ENCODE data around the gene RASL11B.

Gene RASL11B

GRCh38 chr4:52841682-52842456 lies 20.2 kb upstream of the RASL11B start:
- DNase-seq (ENCODE audit: extremely low spot score, insufficient read length, low read depth) (no peak), FAIRE-seq (no peak)

- no peak for FAIRE-seq
- DNase-seq (ENCODE audit: extremely low spot score, insufficient read length, low read depth), result no peak
Measured at GRCh38 chr4:52842792-52843191, 19.3 kb upstream of the RASL11B start.

GRCh38 chr4:52843351-52843750 lies 18.8 kb upstream of the RASL11B start:
- no peak for FAIRE-seq
- no peak for DNase-seq (ENCODE audit: extremely low spot score, insufficient read length, low read depth)

- DNase-seq (ENCODE audit: extremely low spot score, insufficient read length, low read depth) (no peak), FAIRE-seq (no peak)
Measured at GRCh38 chr4:52843958-52844357, 18.2 kb upstream of the RASL11B start.

DNA sequence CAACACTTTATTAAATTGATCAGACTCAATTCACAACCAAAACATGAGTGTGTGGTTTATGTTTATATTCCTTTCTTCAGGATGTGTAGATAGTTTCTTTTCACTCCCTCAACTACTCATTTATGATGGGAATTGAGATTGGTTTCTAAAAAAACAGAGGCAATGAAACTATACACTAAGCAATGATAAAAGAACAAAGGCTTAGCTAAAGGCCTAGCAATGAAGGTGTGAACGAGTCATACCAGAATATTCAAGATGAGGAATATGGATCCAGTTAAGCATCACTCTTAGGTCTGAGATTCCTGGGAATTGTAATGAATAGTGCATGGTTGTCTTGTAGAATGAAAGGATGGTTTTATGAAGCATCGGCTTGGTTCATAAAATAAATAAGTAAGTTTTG lies 17.5 kb upstream of the RASL11B start:
- DNase-seq (ENCODE audit: extremely low spot score, insufficient read length, low read depth) (no peak), FAIRE-seq (no peak)

DNA sequence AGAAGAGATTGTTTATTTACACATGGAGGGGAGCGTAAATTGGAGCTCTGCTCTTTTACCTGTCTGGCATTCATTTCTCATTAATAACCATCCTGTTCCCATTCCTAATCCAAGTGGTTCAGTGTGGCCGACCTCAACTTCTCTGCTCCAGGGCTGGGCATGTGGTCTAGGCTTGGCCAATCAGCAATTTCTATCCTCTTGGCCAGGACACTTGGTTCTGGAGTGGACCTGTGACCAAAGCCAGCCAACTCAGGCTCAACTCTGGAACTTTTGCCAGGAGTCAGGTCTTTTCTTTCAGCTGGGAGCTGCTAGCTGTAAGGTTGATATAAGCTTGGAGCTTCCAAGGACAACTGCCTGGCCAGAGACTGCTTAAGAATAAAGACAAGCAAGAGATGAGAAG lies 15.6 kb upstream of the RASL11B start:
- DNase-seq (ENCODE audit: extremely low spot score, insufficient read length, low read depth) (no peak), FAIRE-seq (no peak)

GRCh38 chr4:52848254-52848653 lies 13.9 kb upstream of the RASL11B start:
- FAIRE-seq, result no peak
- no peak for DNase-seq (ENCODE audit: extremely low spot score, insufficient read length, low read depth)

DNA sequence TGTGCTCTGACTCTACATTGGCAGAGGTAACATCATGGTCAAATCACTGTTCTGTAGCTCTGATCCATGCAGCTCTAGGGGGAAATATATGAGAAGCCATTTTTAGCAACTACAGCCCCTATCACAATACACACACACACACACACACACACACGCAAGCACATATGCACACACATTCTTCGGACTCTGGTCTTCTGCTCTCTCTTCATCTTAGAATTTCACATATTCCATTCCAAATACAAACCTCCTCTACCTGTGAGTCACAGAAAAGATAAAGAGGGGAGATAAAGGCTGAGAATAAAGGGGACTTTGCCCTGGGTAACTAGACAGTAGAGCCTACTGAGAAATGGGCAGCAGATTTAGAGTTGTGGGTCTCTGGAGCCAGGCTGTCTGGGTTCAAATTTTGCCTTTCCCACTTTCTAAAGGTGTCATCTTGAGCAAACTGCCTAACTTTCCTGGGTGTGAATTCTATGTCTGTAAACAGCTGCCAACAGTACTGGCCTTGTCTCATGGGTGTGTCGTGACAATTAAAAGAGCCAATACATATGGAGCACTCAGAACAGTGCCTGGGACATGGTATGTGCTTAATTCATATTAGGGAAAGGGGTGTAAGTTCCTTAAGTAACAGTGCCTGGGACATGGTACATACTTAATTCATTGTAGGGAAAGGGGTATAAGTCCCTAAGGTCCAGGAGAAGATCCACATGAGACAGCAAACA lies 11.6 kb upstream of the RASL11B start:
- FAIRE-seq, result no peak
- no peak for DNase-seq (ENCODE audit: extremely low spot score, insufficient read length, low read depth)

- FAIRE-seq (no peak), DNase-seq (ENCODE audit: extremely low spot score, insufficient read length, low read depth) (no peak)
Measured at GRCh38 chr4:52852041-52852440, 10.1 kb upstream of the RASL11B start.

DNA sequence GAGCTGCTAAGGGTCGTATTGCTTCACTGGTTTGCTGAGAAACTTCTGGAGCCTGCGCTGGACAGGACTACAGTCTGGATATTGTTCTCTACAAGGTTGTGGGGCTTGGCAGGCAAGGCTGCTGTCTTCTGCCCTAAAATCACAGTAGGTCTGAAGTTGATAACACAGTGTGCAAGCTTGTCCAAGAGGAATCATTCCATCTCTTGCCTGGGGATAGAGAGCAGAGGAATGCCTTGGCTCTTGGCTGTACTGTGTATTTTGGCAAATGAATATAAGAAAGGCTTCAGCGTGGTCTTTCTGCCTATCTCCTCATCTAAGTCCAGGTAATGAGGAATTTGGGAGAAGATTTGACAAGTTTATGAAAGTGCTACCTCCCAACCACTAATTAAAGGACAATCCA lies 9.4 kb upstream of the RASL11B start:
- DNase-seq (ENCODE audit: extremely low spot score, insufficient read length, low read depth), result no peak
- no peak for FAIRE-seq

GRCh38 chr4:52853351-52853750 lies 8.8 kb upstream of the RASL11B start:
- FAIRE-seq (no peak), DNase-seq (ENCODE audit: extremely low spot score, insufficient read length, low read depth) (no peak)

DNA sequence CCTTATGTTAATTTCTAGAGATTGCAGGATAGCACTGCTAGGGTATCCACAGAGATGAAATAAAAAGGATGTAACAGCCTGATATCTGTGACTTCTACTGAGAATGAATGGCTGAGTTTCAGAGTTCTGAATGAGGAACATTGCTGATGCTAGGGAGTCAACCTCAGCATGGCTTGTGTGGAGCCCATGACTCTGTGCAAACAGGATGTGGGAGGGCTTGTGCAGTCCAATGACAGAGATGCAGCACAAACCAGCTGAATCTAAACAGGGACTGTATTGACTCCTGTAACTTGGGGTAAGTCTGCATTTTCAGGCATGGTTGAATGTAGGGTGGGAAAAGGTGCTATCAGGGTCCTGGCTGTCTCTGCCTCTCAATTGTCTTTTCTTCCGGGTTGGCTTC lies 5.3 kb upstream of the RASL11B start:
- DNase-seq (ENCODE audit: extremely low spot score, insufficient read length, low read depth) (no peak), FAIRE-seq (no peak)

- DNase-seq (ENCODE audit: extremely low spot score, insufficient read length, low read depth), result no peak
- no peak for FAIRE-seq
Measured at GRCh38 chr4:52860361-52860760, 1.8 kb upstream of the RASL11B start.

GRCh38 chr4:52861171-52861823 lies 820 bp upstream of the RASL11B start:
- FAIRE-seq (no peak), DNase-seq (ENCODE audit: extremely low spot score, insufficient read length, low read depth) (no peak)

- DNase-seq (ENCODE audit: extremely low spot score, insufficient read length, low read depth), result no peak
- FAIRE-seq, result no peak
Measured at GRCh38 chr4:52862639-52863161, 583 bp downstream of the RASL11B start.

GRCh38 chr4:52863324-52863723 lies 1.2 kb downstream of the RASL11B start:
- FAIRE-seq, result no peak
- DNase-seq (ENCODE audit: extremely low spot score, insufficient read length, low read depth), result no peak

GRCh38 chr4:52864793-52865192 lies 2.7 kb downstream of the RASL11B start:
- FAIRE-seq (no peak), DNase-seq (ENCODE audit: extremely low spot score, insufficient read length, low read depth) (no peak)

- DNase-seq (ENCODE audit: extremely low spot score, insufficient read length, low read depth), result no peak
- FAIRE-seq, result no peak
Measured at GRCh38 chr4:52865300-52865699, 3.2 kb downstream of the RASL11B start.

DNA sequence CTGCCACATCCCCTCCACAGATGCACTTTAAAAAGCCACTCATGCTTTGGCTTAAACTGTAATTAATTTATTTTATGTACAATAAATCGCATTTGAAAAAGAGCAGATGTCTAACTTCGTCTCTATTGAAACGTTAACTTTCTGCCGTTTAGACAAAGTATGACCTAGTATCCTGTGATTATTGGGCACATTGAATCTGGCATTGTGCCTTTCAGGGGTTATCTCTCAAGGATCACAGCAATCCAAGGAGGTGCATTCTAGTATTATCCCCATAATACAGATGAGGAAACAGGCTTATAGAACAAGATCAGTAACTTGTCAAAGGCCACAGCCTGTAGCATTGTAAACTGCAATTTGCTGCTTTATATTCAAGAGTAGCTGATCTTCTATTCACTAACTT lies 4.6 kb downstream of the RASL11B start:
- no peak for DNase-seq (ENCODE audit: extremely low spot score, insufficient read length, low read depth)
- FAIRE-seq, result no peak

GRCh38 chr4:52867163-52867562 lies 5.0 kb downstream of the RASL11B start:
- DNase-seq (ENCODE audit: extremely low spot score, insufficient read length, low read depth), result no peak
- FAIRE-seq, result no peak

GRCh38 chr4:52868133-52868532 lies 6.0 kb downstream of the RASL11B start:
- FAIRE-seq (no peak), DNase-seq (ENCODE audit: extremely low spot score, insufficient read length, low read depth) (no peak)

Measured in GM18507 (cell line).